Hindlimb muscle (tissue), 1 donor: Measurements from ENCODE around the gene PRDM11. TPM values are rescaled to one million over a fixed set of nuclear protein-coding genes. Genes with fewer than 3 reads are reported as not detected.
A peak's percentile ranks its signal among the peaks of the same experiment; 100 is the strongest.
"Not testable (repeated sequence)": the region's sequence is repeated elsewhere in the genome, so short reads cannot be mapped to it uniquely, and the experiment has no call there.

Source experiments
- DNase-seq: peaks from one replicate; pipeline ENCODE4 v3.0.0-alpha.2; 2013
- polyA plus RNA-seq: library from polyadenylated mRNA; unstranded; fragments of 120-200 nt; gene quantifications from one replicate; pipeline ENCODE4 v1.2.1, GENCODE V29; 2013; ENCODE audit not compliant: insufficient read length

PRDM11 gene
- polyA plus RNA-seq, 1 donor, result 29.4 TPM

DNA sequence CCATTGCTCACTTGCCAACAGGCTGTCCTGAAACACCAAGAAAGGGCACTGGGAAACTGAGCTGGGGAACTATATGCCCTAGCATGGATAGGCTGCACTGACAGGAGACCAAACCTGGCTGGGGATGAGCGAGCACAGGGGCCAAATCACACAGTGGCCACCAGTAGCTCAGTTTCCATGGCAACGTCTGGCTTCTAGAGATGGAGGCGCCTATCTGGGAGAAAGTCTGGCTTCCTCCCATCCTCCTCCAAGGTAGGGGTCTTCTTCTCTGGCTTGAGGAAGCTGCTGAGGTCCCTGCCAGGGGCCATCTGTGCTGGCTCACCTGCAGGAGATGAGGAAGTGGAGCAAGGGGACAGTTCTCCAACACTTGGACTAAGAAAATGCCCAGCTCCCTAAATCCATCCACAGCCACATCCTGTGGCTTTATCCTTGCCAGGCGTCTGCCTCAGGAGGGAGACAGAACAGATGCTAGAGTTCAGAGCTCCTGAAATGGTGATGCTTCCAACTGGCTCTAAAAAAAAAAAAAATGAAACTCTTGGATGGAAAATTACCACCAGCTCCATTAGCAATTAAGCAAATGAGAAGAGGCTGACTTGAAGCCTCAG lies 91.4 kb downstream of the PRDM11 start:
- no peak for DNase-seq

DNA sequence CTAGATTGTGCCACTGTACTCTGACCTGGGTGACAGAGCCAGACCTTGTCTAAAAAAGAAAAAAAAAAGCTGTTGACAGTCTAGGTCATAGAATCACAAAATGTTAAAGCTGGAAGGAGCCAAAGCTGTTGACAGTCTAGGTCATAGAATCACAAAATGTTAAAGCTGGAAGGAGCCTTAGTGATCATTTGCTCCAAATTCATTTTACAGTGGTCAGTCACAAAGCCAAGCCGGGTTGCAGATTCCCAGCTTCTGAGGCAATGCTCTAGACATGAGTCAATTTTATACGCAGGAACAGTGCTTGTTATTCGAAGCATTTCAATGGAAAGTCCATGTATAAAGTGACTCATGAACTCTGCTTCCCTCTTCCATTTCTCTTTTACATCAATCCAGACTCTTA lies 92.3 kb downstream of the PRDM11 start:
- DNase-seq, result peak; percentile 54

DNA sequence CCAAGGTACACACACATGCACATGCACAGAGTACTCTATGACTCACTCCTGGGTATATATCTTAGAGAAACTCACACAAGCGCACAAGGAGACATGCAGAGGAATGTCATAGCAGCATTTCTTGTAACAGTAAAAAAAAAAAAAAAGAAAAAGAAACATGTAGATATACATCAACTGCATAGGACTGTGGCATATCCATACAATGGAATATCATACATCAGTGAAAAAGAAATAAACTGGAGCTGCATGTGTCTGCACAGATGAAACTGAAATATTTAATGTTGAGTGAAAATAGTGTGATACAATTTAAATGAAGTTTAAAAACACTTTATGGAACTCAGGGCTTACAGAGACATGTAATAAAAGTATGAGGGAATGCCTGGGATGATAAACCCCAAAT lies 93.3 kb downstream of the PRDM11 start:
- no peak for DNase-seq

GRCh38 chr11:45243967-45244366 lies 97.5 kb downstream of the PRDM11 start:
- DNase-seq, result no peak

GRCh38 chr11:45245218-45246045 lies 99.0 kb downstream of the PRDM11 start:
- DNase-seq, result no peak

DNA sequence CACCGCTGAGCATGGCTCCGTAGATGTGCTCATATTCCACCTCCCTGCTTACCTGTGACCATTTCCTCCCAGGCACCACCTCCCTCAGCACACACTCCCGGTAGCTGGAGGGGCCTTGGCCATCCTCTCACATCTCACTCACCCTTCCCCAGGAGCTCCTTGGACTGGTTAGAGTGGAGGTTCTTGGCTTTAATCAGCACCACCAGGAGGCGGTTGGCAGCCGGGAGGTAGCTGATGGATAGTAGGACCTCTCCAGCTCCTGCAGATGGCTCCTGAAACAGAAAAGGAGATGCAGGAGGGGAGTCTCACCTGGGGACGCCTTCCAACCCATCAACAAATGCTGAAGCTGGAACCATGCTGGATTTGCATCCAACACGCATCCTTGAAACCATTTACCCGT lies 99.8 kb downstream of the PRDM11 start:
- DNase-seq, result no peak

DNA sequence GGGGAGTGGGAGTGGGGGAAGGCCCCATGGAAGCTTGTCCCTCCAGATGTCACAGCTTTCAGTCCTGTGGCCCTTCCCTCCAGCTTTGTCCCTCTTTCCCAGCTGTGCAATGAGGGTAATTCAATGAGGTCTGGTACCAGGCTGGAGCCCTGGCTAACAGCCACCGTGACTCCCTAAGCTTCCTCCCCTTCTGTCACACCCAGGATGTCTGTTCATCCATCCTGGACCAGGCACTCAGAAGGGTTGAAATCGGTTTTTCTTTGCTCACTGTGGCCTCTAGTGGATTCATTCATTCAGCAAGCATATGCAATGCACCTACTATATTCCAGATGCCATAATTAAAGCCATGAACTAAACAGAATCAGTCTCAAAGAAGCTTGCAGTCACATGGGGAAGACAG lies 101.0 kb downstream of the PRDM11 start:
- DNase-seq, result no peak

GRCh38 chr11:45248501-45249011 lies 102.1 kb downstream of the PRDM11 start:
- no peak for DNase-seq

- DNase-seq, result not testable (repeated sequence)
Observed at GRCh38 chr11:45249372-45249771, 102.9 kb downstream of the PRDM11 start.

- no peak for DNase-seq
Observed at GRCh38 chr11:45250035-45250718, 103.7 kb downstream of the PRDM11 start.

DNA sequence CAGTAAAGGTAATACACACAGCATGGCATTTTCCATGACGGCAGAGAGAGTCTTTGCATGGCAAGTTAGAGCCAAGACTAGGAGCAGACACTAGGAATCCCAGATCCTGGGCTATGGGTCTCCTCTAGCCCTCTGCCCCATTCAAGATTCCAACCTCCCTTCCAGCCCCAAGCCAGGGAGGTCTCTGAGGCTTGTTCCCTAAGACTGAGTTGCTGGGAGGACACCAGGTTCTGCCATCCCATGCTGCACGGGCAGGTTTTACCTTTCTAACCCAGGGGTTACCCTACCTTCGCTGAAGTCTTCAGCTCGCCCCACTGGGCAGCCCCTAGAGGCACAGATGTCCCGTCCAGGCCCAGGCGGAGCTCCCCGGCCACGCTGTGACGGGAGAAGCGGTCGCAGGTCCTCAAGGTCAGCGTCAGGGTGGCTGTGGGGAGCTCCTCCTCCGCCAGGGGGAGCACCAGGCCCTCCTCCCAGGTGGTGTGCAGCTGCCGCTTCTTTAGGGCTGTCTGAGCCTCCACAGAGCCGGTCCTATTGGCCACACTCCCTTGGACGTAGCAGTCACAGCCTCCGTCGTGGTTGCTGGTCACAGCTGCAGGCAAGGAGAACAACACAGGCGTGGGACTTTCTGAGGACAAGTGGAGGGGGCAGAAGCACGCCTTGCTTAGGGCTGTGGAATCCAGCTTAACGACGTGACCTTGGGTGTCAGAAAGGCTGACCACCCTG lies 105.9 kb downstream of the PRDM11 start:
- no peak for DNase-seq

DNA sequence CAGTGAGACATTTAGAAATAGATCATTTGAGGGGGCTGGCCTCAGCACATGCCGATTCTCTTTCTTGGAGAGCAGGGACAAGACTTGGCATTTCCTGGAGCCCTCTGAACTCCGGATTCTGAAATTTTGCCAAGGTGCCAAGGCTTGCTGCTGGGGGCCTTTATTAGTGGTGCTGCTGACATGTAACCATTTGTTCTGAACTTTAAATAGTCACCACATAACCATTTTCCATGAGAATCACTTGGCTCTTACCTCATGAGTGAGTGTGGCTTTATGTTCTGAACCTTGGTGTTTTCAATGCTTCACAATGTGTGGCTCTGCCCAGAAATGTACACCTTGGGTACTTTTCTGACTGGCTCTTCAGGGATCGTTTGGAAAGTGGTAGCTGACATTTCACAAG lies 106.4 kb downstream of the PRDM11 start:
- DNase-seq, result no peak

DNA sequence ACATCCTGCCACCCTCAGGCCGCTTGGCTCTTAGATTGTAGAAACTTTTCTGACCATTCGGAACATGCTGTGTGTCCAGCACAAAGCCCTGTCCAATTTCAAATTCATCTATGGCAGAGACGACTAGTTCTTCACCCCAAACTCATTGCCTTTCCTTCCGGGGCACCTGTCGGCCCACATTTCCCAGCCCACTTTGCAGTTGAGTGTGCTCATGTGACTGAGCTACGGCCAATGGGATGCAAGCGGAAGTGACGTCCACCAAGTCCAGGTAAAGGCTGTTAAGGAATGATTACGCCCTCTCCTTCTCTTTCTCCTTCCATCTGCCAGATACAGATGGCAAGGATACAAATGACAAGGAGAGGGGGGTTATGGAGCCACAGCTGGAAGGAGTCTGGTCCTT lies 107.2 kb downstream of the PRDM11 start:
- DNase-seq, result no peak

GRCh38 chr11:45254070-45254469 lies 107.6 kb downstream of the PRDM11 start:
- no peak for DNase-seq

DNA sequence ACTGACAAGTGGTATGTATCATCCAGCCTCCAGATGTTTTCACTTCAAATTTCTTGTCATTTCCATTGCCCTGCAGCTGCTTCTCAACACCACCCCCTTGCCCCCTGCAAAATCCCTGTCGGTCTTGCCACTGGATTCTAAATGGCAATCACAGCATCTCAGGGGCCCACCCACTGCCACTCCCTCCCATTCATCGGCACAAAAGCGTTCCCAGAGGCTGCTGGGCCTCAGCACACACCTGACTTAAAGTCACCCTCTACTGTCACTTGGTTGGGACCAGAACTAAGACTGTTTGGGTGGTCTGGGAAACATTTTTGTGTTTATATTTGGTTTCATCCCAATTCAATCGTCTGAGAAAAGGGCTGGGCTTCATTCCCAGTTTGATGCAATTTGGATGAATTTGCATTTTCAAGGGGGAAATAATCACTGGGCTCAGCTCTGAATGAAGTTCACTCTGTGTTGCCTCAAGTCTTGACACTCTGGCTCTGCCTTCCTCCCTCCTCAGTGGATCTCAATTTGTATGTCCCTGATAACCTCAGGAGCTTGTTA lies 112.6 kb downstream of the PRDM11 start:
- DNase-seq, result no peak

DNA sequence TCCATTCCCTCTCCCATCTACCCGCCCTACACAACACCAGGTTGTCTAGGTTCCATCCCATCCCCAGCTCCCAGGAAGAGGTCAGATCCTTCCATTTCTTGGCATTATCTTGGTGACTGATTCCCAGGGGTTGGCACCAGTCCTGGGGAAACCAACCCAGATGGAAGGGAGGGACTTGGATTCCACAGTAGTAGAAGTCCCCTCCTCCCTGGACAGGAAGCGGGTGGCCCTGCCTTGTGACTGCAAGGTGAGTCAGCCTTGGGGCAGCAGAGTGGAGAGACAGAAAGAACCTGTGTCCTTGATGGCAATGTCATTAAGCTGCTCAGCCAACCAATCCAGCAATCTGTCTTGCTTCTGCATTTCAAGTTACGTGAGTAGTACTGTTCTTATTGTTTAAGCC lies 113.2 kb downstream of the PRDM11 start:
- no peak for DNase-seq

GRCh38 chr11:45260071-45260470 lies 113.6 kb downstream of the PRDM11 start:
- DNase-seq, result no peak

DNA sequence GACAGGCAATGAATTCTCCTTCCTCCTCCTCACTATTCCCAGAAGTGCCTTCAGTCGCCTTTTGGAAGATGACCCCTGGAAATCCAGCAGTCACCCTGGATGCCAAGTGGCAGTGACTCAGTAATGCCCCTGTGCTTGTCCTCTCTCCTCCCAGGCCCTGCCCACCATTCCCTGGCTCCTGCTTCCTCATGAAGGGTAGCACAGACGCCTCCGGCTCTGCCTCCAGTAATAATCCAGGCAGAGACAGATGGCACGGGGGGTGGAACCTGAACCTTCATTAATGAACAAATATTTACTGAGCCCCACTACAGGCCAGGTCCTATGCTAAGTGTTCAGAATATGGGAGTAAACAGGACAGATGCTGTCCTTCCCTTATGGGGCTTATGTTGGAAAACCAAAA lies 116.5 kb downstream of the PRDM11 start:
- DNase-seq, result no peak

GRCh38 chr11:45263773-45264172 lies 117.3 kb downstream of the PRDM11 start:
- no peak for DNase-seq

- no peak for DNase-seq
Observed at GRCh38 chr11:45264839-45265515, 118.5 kb downstream of the PRDM11 start.

DNA sequence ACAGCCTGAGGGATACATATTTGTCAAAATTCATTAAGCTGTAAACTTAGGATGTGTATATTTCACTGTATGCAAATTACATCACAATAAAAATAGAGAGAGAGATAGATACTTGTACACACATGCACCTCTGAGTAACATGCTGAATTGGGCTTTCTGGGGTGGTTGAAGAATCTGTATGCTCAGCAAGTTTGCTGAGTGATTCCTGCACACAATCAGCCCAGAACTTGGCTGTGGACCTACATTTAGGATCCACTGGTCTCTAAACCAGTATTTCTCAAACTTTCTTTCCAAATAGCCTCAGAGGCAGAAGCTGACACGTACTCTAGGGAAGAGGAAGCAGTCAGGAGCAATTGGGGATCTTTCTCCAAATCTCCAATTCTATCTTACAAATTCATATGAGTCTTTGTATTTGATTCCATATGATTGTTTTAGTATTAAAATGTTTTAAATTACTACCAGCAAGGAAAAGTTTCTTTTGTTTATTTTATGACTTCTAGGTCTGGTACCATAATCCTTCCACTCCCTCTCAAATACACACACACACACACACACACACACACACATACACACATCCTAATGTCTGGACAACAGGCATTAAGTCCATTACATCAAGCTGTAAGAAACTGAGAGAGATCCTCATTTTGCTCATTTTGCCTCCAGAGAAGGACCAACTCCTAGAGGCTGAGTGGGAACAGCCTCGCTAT lies 119.7 kb downstream of the PRDM11 start:
- no peak for DNase-seq
